HFF-Myc (cell line): Measurements from ENCODE around the gene IL4R.

Experiments
- DNase-seq: peaks from one replicate; pipeline ENCODE4 v3.0.0-alpha.2; 2011; ENCODE audit warnings: low read depth; ENCODE audit errors: extremely low read depth
- H3K4me3 ChIP-seq: replicated peaks from 2 replicates; pipeline ENCODE4 v1.5.1; 2011; ENCODE audit warnings: low read depth, mild to moderate bottlenecking, control low read depth, low read length
- TF ChIP-seq, protein P1 (sequence below): IDR thresholded peaks from 2 replicates; pipeline ENCODE4 v1.5.1; 2012; ENCODE audit warnings: mild to moderate bottlenecking, low read depth, low read length, control low read depth; ENCODE audit errors: missing control alignments

Gene IL4R

DNA sequence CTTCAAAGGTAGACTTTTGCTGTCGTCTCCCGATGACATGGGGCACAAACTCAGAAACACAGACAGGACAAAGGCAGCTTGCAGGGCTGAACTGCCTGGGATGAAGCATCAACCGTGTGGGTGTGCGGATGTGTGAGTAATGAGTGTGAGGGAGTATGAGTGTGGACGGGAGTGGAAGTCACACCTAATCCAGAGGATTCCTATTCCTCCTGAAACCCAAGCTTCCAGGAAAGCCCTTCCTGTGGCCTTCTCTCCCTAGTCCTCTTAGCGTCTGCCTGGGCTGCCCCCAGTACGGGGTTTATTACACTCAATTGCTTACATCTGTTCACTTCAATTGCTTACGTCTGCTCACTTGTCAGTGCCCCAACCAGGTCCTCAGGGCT lies 2.3 kb upstream of the IL4R start:
- DNase-seq = peak; percentile 15
- H3K4me3 ChIP-seq = no peak overlapping the region
- TF ChIP-seq, protein P1, sequence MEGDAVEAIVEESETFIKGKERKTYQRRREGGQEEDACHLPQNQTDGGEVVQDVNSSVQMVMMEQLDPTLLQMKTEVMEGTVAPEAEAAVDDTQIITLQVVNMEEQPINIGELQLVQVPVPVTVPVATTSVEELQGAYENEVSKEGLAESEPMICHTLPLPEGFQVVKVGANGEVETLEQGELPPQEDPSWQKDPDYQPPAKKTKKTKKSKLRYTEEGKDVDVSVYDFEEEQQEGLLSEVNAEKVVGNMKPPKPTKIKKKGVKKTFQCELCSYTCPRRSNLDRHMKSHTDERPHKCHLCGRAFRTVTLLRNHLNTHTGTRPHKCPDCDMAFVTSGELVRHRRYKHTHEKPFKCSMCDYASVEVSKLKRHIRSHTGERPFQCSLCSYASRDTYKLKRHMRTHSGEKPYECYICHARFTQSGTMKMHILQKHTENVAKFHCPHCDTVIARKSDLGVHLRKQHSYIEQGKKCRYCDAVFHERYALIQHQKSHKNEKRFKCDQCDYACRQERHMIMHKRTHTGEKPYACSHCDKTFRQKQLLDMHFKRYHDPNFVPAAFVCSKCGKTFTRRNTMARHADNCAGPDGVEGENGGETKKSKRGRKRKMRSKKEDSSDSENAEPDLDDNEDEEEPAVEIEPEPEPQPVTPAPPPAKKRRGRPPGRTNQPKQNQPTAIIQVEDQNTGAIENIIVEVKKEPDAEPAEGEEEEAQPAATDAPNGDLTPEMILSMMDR = no peak

DNA sequence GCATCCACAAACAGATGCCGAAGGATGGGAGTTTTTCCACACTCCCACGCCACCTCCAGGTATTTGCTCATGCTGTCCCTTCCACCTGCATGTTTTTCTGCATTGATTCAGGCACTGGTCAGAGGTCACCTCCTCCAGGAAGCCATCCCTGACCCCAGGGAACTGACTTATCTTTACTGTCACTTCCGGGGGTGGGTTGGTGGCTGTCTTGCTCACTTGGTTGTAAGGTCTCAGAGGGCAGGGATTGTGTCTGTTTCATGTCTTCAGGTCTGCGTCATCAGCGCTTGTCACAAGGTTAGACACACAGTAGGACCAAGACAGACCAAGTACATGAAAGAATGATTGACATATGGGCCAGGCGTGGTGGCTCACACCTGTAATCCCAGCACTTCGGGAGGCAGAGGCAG lies 1.9 kb upstream of the IL4R start:
- no peak overlapping the region for H3K4me3 ChIP-seq
- TF ChIP-seq, protein P1 = no peak
- DNase-seq = no peak

DNA sequence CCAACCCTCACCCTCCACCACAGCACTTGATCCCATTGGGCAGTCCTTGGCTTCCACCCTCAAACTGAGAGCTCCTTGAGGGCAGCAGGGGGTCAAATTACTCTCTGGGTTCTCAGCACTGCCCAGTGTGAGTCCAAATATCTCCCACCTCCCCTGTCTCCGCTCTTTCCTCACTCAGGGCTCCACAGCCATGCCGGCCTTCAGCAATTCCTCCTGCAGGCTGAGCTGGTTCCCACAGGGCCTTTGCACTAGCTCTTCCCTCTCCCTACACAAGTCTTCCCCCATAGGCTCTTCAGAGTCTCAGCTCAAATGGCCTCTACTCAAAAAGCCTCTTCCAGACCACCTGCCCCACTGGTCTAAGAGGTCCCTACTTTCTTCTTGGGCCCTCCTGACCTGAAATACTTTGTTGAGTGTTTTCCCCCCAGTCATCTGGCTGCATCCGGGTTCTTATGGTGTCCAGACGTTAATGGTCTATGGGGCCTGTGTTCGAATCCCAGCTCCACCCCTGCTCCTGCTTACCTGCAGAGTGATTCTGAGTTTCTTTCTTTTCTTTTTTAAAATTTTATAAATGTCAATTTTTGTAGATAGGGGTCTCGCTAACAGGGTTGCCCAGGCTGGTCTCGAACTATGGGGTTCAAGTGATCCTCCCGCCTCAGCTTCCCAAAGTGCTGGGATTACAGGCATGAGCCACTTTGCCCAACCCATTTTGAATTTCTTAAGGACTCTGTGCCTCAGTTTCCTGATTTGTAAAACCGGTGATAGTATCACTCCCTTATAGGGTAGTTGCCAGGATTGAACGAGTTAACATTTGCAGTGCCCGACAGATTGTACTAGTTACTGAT lies 973 bp upstream of the IL4R start:
- TF ChIP-seq, protein P1 = no peak
- DNase-seq = no peak
- peak overlapping the region; percentile 59 for H3K4me3 ChIP-seq

DNA sequence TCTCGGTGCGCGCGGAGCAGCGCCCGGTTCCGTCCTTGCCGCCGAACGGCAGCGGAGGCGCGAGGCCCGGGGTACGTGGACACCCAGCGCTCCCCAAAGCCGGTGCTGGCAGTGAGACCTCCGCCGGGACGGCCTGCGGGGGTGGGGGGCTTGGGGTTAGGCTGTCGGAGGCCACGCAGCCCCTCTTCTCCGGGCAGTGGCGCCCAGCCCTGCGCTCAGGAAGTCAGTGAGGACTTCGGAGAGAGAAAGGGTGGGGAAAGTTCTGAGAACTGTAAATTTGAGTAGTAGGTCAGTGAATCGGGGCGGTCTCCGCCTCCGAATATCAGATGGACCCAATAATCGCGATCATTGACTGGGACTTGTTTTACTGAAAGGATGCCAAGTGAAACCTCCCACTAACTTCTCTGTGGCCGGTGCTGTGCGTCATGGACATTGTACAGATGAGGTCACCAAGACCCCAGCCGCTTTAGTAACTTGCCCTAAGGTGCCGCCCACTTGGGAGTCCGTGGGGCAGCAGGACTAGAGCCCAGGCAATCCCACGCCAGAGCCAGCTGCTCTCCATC lies 468 bp downstream of the IL4R start:
- DNase-seq = peak; percentile 55
- TF ChIP-seq, protein P1 = no peak
- H3K4me3 ChIP-seq = peak overlapping the region; percentile 59

DNA sequence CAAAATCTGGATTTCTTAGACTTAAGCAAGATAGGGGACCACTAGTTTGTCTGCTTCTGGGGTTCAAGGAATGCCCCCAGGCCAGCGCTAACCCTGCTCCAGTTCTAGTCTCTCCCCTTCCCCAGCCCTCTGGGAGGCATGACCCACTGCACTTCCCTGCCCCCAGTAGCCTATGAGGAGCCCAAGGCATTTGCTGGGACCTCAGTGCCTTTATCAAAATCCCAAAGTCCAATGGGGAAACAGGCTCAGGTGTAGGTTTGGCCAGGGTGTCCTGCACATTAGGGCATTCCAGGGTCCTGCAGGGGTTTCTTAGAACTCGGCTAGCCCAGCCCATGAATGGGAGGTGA lies 1.2 kb downstream of the IL4R start:
- peak overlapping the region; percentile 59 for H3K4me3 ChIP-seq
- DNase-seq = no peak
- TF ChIP-seq, protein P1 = no peak

DNA sequence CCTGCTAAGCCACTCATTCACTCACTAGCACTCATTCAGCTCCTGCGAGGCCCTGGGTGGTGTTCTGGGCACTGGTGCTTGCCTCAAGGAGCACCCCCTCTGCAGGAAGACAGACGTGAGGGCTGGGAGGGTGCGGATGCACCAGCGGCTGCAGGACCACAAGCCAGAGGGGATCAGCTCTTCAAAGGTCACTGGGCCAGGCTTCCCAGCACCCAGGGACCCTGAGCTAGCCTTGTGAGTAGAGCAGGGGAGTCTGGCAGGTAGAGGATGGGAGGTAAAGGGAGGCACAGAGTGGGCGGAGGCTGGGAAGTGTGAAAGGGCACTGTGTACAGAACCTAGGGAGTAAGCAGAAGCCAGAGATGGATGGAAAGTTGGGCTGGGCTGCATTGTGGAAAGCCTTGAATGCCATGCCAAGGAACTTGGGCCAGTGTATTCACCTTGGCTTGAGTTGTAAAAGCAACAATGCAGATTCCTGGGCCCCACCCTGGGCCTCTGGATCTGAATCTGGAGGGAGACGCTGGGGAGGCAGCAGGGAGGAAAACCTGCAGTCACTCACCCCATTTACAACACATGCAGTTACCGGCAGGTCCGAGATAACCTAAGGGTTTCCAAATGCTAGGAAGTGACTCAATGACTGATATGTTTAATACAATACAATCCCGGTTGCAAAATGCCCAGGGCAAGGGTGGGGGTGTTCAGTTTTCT lies 1.7 kb downstream of the IL4R start:
- peak overlapping the region; percentile 59 for H3K4me3 ChIP-seq
- TF ChIP-seq, protein P1 = no peak
- DNase-seq = no peak
